A549 (cell line): ENCODE measurements around the gene IFIH1.

Experiments
- CEBPB ChIP-seq, 2 experiments: fragments of >200 bp in 1 of 2; sonication (Bioruptor Twin) in 1 of 2; formaldehyde crosslinking in 1 of 2; IDR thresholded peaks; 2 replicates each; pipeline ENCODE4 v1.6.1; 2012 to 2016
- CHD2 ChIP-seq: fragments of 150-350 bp; IDR thresholded peaks from 2 replicates; pipeline ENCODE4 v1.6.1; 2014; ENCODE audit warnings: low read length; ENCODE audit not compliant: partially characterized antibody
- MAFK ChIP-seq: fragments of 450-650 bp; IDR thresholded peaks from 2 replicates; pipeline ENCODE4 v1.6.1; 2014; ENCODE audit not compliant: partially characterized antibody
- MYC ChIP-seq: IDR thresholded peaks from 2 replicates; pipeline ENCODE4 v1.6.1; 2012; ENCODE audit warnings: mild to moderate bottlenecking, inconsistent platforms, low read length, improper control_type of control experiment, borderline replicate concordance
- POLR2A ChIP-seq: IDR thresholded peaks from 2 replicates; pipeline ENCODE4 v1.6.1; 2012; ENCODE audit warnings: mild to moderate bottlenecking, low read length
- RFX5 ChIP-seq: fragments of 450-650 bp; IDR thresholded peaks from 2 replicates; pipeline ENCODE4 v1.7.1; 2014; ENCODE audit warnings: antibody characterized with exemption, mild to moderate bottlenecking, moderate library complexity
- SMC3 ChIP-seq: fragments of >200 bp; sonication (Bioruptor Twin); formaldehyde crosslinking; IDR thresholded peaks from 3 replicates; pipeline ENCODE4 v1.6.1; 2018; ENCODE audit warnings: inconsistent platforms
- TP53 ChIP-seq: fragments of 250-450 bp; sonication (Bioruptor Pico); IDR thresholded peaks from 2 replicates; pipeline ENCODE4 v1.5.0; 2021; ENCODE audit warnings: mild to moderate bottlenecking, moderate library complexity
- TF ChIP-seq, protein P1 (sequence below): fragments of >200 bp; sonication (Bioruptor Twin); formaldehyde crosslinking; IDR thresholded peaks from 3 replicates; pipeline ENCODE4 v1.5.1; 2016
- TF ChIP-seq, protein P2 (sequence below): IDR thresholded peaks from 2 replicates; pipeline ENCODE4 v1.6.1; 2012
- TF ChIP-seq, protein P3 (sequence below): fragments of 200-600 bp; sonication (generic); IDR thresholded peaks from 2 replicates; pipeline ENCODE4 v1.6.1; 2016; ENCODE audit warnings: antibody characterized with exemption, mild to moderate bottlenecking, moderate library complexity
- TF ChIP-seq, protein P4 (sequence below): fragments of 250-450 bp; sonication (Bioruptor Pico); IDR thresholded peaks from 2 replicates; pipeline ENCODE4 v1.5.0; 2020; ENCODE audit warnings: low read depth, mild to moderate bottlenecking, moderate library complexity
- TF ChIP-seq, protein P5 (sequence below): fragments of 250-450 bp; sonication (Bioruptor Pico); IDR thresholded peaks from 2 replicates; pipeline ENCODE4 v1.5.0; 2021; ENCODE audit warnings: mild to moderate bottlenecking, moderate library complexity, borderline replicate concordance

DNA sequence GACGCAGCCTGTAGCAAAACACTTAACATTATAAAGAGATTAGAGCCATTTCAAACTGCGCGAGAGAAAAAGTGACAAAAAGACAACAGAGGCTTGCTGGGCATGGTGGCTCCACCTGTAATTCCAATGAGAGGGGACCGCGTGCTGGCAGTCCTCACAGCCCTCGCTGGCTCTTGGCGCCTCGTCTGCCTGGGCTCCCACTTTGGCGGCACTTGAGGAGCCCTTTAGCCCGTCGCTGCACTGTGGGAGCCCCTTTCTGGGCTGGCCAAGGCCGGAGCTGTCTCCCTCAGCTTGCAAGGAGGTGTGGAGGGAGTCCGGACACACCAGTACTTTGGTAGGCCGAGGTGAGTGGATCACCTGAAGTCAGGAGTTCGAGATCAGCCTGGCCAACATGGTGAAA, 9.3 kb upstream of the IFIH1 start:
- TF ChIP-seq, protein P1, sequence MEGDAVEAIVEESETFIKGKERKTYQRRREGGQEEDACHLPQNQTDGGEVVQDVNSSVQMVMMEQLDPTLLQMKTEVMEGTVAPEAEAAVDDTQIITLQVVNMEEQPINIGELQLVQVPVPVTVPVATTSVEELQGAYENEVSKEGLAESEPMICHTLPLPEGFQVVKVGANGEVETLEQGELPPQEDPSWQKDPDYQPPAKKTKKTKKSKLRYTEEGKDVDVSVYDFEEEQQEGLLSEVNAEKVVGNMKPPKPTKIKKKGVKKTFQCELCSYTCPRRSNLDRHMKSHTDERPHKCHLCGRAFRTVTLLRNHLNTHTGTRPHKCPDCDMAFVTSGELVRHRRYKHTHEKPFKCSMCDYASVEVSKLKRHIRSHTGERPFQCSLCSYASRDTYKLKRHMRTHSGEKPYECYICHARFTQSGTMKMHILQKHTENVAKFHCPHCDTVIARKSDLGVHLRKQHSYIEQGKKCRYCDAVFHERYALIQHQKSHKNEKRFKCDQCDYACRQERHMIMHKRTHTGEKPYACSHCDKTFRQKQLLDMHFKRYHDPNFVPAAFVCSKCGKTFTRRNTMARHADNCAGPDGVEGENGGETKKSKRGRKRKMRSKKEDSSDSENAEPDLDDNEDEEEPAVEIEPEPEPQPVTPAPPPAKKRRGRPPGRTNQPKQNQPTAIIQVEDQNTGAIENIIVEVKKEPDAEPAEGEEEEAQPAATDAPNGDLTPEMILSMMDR, result no peak
- TF ChIP-seq CEBPB (IDR thresholded peaks at IDR 0.05), result no peak
- no peak for TF ChIP-seq RFX5
- TF ChIP-seq MAFK, result no peak
- TF ChIP-seq, protein P2, sequence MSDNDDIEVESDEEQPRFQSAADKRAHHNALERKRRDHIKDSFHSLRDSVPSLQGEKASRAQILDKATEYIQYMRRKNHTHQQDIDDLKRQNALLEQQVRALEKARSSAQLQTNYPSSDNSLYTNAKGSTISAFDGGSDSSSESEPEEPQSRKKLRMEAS, result no peak
- TF ChIP-seq POLR2A, result no peak
- TF ChIP-seq, protein P3, sequence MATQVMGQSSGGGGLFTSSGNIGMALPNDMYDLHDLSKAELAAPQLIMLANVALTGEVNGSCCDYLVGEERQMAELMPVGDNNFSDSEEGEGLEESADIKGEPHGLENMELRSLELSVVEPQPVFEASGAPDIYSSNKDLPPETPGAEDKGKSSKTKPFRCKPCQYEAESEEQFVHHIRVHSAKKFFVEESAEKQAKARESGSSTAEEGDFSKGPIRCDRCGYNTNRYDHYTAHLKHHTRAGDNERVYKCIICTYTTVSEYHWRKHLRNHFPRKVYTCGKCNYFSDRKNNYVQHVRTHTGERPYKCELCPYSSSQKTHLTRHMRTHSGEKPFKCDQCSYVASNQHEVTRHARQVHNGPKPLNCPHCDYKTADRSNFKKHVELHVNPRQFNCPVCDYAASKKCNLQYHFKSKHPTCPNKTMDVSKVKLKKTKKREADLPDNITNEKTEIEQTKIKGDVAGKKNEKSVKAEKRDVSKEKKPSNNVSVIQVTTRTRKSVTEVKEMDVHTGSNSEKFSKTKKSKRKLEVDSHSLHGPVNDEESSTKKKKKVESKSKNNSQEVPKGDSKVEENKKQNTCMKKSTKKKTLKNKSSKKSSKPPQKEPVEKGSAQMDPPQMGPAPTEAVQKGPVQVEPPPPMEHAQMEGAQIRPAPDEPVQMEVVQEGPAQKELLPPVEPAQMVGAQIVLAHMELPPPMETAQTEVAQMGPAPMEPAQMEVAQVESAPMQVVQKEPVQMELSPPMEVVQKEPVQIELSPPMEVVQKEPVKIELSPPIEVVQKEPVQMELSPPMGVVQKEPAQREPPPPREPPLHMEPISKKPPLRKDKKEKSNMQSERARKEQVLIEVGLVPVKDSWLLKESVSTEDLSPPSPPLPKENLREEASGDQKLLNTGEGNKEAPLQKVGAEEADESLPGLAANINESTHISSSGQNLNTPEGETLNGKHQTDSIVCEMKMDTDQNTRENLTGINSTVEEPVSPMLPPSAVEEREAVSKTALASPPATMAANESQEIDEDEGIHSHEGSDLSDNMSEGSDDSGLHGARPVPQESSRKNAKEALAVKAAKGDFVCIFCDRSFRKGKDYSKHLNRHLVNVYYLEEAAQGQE, result no peak
- no peak for TF ChIP-seq CHD2
- TF ChIP-seq, protein P4, sequence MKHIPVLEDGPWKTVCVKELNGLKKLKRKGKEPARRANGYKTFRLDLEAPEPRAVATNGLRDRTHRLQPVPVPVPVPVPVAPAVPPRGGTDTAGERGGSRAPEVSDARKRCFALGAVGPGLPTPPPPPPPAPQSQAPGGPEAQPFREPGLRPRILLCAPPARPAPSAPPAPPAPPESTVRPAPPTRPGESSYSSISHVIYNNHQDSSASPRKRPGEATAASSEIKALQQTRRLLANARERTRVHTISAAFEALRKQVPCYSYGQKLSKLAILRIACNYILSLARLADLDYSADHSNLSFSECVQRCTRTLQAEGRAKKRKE, result no peak
- TF ChIP-seq SMC3, result no peak
- no peak for TF ChIP-seq TP53 (CRISPR knock-in tag)
- TF ChIP-seq, protein P5, sequence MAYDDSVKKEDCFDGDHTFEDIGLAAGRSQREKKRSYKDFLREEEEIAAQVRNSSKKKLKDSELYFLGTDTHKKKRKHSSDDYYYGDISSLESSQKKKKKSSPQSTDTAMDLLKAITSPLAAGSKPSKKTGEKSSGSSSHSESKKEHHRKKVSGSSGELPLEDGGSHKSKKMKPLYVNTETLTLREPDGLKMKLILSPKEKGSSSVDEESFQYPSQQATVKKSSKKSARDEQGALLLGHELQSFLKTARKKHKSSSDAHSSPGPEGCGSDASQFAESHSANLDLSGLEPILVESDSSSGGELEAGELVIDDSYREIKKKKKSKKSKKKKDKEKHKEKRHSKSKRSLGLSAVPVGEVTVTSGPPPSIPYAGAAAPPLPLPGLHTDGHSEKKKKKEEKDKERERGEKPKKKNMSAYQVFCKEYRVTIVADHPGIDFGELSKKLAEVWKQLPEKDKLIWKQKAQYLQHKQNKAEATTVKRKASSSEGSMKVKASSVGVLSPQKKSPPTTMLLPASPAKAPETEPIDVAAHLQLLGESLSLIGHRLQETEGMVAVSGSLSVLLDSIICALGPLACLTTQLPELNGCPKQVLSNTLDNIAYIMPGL, result no peak
- TF ChIP-seq MYC, result no peak
